PC-9 (cell line): ENCODE results near the gene CD164. TPM values are rescaled to one million over a fixed set of nuclear protein-coding genes. Genes with fewer than 3 reads are reported as not detected.

ENCODE experiments used
- BruUV-seq: library from RNA; stranded (reverse); fragments of 400-500 nt; replicated peaks from 2 replicates; lab custom pipeline; 2021; lab: Mats Ljungman, UMichigan
- CTCF ChIA-PET: fragments of 300-600 bp; sonication (Branson Sonifier 250); formaldehyde crosslinking; loops from one replicate; lab custom pipeline; 2022; ENCODE audit warnings: antibody characterized with exemption; lab: Charles Lee
- POLR2A ChIA-PET: fragments of 300-600 bp; sonication (Branson Sonifier 250); formaldehyde crosslinking; loops from one replicate; lab custom pipeline; 2022; ENCODE audit warnings: antibody characterized with exemption; ENCODE audit not compliant: unreplicated experiment; lab: Charles Lee
- DNase-seq, 2 experiments: peaks; one replicate each; pipeline versions ENCODE4 v3.0.0 to v3.0.0-alpha.2; 2015 to 2022; ENCODE audit warnings: mixed read lengths in 1 of 2
- H2AFZ ChIP-seq: fragments of 200-600 bp; sonication (generic); 2 replicates; pipeline ENCODE4 v1.8.1; 2017; ENCODE audit warnings: antibody characterized with exemption
- H3F3A ChIP-seq: fragments of 200-600 bp; sonication (generic); 2 replicates; pipeline ENCODE4 v1.8.1; 2017; ENCODE audit warnings: antibody characterized with exemption, mild to moderate bottlenecking, low read depth; ENCODE audit not compliant: insufficient read depth
- H3K27ac ChIP-seq: fragments of 200-600 bp; sonication (generic); 2 replicates; pipeline ENCODE4 v1.6.1; 2016; ENCODE audit warnings: mixed run types
- H3K27me3 ChIP-seq: fragments of 200-600 bp; sonication (generic); 2 replicates; pipeline ENCODE4 v1.6.1; 2016; ENCODE audit warnings: low read depth, mixed run types; ENCODE audit not compliant: insufficient read depth
- H3K36me3 ChIP-seq: fragments of 200-600 bp; sonication (generic); 2 replicates; pipeline ENCODE4 v1.6.1; 2016; ENCODE audit warnings: low read depth, mixed run types
- H3K4me1 ChIP-seq: fragments of 200-600 bp; sonication (generic); replicated peaks from 2 replicates; pipeline ENCODE4 v1.6.1; 2016; ENCODE audit warnings: mixed run types; ENCODE audit not compliant: insufficient read depth
- H3K4me2 ChIP-seq: fragments of 200-600 bp; sonication (generic); 2 replicates; pipeline ENCODE4 v1.6.1; 2017; ENCODE audit warnings: mixed run types
- H3K4me3 ChIP-seq: fragments of 200-600 bp; sonication (generic); 2 replicates; pipeline ENCODE4 v1.6.1; 2016; ENCODE audit warnings: mixed run types
- H3K79me2 ChIP-seq: fragments of 200-600 bp; sonication (generic); 2 replicates; pipeline ENCODE4 v1.6.1; 2017; ENCODE audit warnings: low read depth, mixed run types
- H3K9me2 ChIP-seq: fragments of 200-600 bp; sonication (generic); 2 replicates; pipeline ENCODE4 v1.8.1; 2017; ENCODE audit warnings: mild to moderate bottlenecking; ENCODE audit not compliant: insufficient read depth
- H3K9me3 ChIP-seq: fragments of 200-600 bp; sonication (generic); 2 replicates; pipeline ENCODE4 v1.8.1; 2016; ENCODE audit warnings: low read depth; ENCODE audit not compliant: insufficient read depth
- H4K20me1 ChIP-seq: fragments of 200-600 bp; sonication (generic); 2 replicates; pipeline ENCODE4 v1.8.1; 2017; ENCODE audit not compliant: insufficient read depth
- EZH2 ChIP-seq: fragments of 200-600 bp; sonication (generic); IDR thresholded peaks from 2 replicates; pipeline ENCODE4 v1.8.0; 2017; ENCODE audit warnings: antibody characterized with exemption, low read depth
- intact Hi-C: fragments of 100-400 bp; cut with micrococcal nuclease; formaldehyde crosslinking; loops from one replicate; pipeline ENCODE4 v1.10.0; 2022; ENCODE audit not compliant: unreplicated experiment
- total RNA-seq: library from RNA; stranded (reverse); gene quantifications from 2 replicates; pipeline ENCODE4 v1.2.3, GENCODE V29; 2021
- TF ChIP-seq, protein P1 (sequence below): fragments of 200-600 bp; sonication (generic); conservative IDR thresholded peaks from 2 replicates; pipeline ENCODE4 v1.6.1; 2017; ENCODE audit warnings: mixed run types, antibody characterized with exemption, mild to moderate bottlenecking, moderate library complexity

Gene CD164
- total RNA-seq, 1 experiment from 2014 or later, result 170 TPM

DNA sequence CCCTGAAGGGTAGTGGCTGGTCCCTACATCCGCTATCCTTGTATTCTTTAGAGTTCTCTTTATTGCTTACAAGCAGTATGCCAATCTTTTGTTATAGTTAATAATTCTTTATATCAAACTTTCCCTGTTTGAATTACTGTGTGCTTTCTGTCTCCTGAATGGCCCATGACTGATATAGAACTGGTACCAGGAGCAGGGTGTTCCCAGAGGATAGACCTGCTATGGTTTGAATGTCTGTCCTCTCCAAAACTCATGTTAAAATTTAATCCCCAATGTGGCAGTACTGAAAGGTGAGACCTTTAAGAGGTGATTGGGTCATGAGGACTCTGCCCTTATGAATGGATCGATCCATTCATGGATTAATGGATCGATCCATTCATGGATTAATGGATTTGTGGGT lies 26.0 kb downstream of the CD164 start:
- Histone ChIP-seq H3F3A (no peaks in the 10 kb centered on the region; the same call in 1 of the 2 replicates), H2AFZ (no peak overlapping the region), H3K4me2 (no peak overlapping the region), H3K4me1 (peaks cover 9% of the 10 kb centered on the region), H3K36me3 (peaks cover 17% of the 10 kb centered on the region), H3K9me3 (peaks cover 13% of the 10 kb centered on the region), H3K4me3 (no peak overlapping the region), H3K9me2 (no peaks in the 10 kb centered on the region), H4K20me1 (no peaks in the 10 kb centered on the region), H3K27me3 (no peaks in the 10 kb centered on the region), H3K27ac (no peak overlapping the region), H3K79me2 (no peaks in the 10 kb centered on the region)
- no peak for TF ChIP-seq EZH2
- TF ChIP-seq, protein P1, sequence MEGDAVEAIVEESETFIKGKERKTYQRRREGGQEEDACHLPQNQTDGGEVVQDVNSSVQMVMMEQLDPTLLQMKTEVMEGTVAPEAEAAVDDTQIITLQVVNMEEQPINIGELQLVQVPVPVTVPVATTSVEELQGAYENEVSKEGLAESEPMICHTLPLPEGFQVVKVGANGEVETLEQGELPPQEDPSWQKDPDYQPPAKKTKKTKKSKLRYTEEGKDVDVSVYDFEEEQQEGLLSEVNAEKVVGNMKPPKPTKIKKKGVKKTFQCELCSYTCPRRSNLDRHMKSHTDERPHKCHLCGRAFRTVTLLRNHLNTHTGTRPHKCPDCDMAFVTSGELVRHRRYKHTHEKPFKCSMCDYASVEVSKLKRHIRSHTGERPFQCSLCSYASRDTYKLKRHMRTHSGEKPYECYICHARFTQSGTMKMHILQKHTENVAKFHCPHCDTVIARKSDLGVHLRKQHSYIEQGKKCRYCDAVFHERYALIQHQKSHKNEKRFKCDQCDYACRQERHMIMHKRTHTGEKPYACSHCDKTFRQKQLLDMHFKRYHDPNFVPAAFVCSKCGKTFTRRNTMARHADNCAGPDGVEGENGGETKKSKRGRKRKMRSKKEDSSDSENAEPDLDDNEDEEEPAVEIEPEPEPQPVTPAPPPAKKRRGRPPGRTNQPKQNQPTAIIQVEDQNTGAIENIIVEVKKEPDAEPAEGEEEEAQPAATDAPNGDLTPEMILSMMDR, result no peak
- ChIA-PET POLR2A (no interaction called here), CTCF (no interaction called here)
- BruUV-seq, result no TSS peak
- intact Hi-C loops, result no loop called here
- DNase-seq, result no peak

DNA sequence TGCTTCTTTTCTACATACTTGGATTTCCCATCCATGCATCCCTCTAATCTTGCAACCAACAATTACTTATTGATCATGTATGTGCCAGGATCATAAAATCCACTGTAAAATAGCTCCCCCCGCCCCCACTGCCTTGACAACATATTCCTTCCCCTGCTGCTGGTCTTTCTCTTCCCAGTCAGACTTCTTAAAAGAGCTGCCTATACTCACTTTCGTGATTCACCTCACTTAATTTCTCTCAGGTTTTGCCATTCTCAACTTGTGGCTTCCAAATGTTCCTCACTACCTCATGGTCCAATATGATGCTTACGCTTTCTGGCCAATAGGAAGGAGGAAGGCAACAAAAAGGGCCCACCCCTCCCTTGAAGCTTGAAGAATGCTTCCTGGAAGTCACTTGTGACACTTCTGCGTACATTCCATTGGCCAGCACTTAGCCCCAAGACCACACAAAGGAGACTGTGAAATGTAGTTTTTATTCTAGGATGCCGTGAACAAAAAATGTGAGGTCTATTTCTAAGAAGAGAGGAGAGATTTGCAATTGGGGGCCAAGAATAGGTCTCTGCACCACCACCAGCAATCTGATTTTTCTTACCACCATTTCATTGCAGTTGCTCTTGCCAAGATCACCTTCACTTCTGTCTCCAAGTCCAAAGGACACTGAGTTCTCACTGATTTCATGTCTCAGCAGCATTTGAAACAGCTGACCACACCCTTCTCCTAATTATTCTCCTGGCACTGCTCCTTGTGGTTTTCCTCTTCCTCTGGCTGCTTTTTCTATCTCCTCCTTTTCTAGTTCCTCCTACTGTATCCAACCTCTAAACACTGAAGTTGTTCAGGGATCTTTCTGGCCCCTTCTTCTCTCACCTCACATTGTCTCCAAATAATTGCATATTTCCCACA lies 30.8 kb downstream of the CD164 start:
- intact Hi-C loops, result no loop called here
- Histone ChIP-seq H3K9me3 (peaks cover 4% of the 10 kb centered on the region), H3K4me2 (0 out of 2 replicates have a peak overlapping the region, but pooled peaks have one; percentile 4)

DNA sequence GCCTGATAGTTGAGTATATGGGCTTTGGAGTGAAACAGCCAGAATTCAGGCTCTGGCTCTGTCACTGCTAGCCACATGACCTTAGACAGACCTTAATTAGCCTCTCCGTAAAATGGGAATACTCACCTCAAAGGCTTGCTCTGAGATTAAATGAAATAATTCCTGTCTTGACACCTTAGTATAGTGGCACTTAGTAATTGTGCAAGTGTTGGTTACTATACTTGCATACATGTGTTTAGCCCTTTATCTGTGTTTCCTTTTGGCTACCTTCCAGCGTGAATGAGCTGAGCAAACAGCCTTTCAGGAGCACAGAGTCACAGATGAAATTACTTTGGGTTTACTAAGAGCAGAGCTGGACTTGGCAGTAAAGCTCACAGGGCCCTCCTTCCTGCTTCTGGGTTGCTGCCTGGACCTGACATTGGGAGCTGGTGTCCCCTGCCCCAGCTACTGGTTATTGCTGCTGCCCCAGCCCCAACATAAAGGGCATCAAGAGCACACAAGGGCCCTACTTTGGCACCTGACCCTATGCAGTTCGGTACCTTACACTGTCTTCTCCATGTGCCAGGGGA lies 32.8 kb downstream of the CD164 start:
- Histone ChIP-seq H2AFZ (no peak overlapping the region), H3K9me2 (no peaks in the 10 kb centered on the region), H3K4me3 (no peak overlapping the region), H3F3A (peaks cover 16% of the 10 kb centered on the region; the same call in 1 of the 2 replicates), H3K27me3 (no peaks in the 10 kb centered on the region), H3K4me2 (peak overlapping the region; percentile 18; the same call in 1 of the 2 replicates), H4K20me1 (no peaks in the 10 kb centered on the region), H3K79me2 (no peaks in the 10 kb centered on the region), H3K36me3 (no peaks in the 10 kb centered on the region), H3K9me3 (no peaks in the 10 kb centered on the region), H3K27ac (0 out of 2 replicates have a peak overlapping the region, but pooled peaks have one; percentile 15), H3K4me1 (peaks cover 36% of the 10 kb centered on the region)
- ChIA-PET POLR2A (no interaction called here), CTCF (interaction anchor here (0.6 kb wide), 1 partner anchor 26 kb away, joined by 4 read pairs; no protein-coding TSS in a partner anchor)
- BruUV-seq, result no TSS peak
- intact Hi-C loops, result no loop called here
- peak; percentile 21 to 91 for DNase-seq
- TF ChIP-seq, protein P1, result no peak
- no peak for TF ChIP-seq EZH2

More for the DNA sequence above, 30.8 kb downstream of the CD164 start:
- no TSS peak for BruUV-seq
- H3K4me3 ChIP-seq, result no peak overlapping the region
- CTCF ChIA-PET, result no interaction called here
- POLR2A ChIA-PET, result interaction anchor here (0.6 kb wide), 1 partner anchor 19 kb away, joined by 10 read pairs; no protein-coding TSS in a partner anchor
- peaks cover 25% of the 10 kb centered on the region for H3K4me1 ChIP-seq
- H4K20me1 ChIP-seq, result no peaks in the 10 kb centered on the region
- no peaks in the 10 kb centered on the region for H3K27me3 ChIP-seq
- H3K36me3 ChIP-seq, result 0 out of 2 replicates have a peak, but pooled peaks cover 7% of the 10 kb centered on the region
- no peaks in the 10 kb centered on the region for H3K9me2 ChIP-seq
- peaks cover 7% of the 10 kb centered on the region; the same call in 1 of the 2 replicates for H3F3A ChIP-seq
- no peaks in the 10 kb centered on the region for H3K79me2 ChIP-seq
- H2AFZ ChIP-seq, result no peak overlapping the region
- TF ChIP-seq, protein P1, result no peak
- TF ChIP-seq EZH2, result no peak
- no peak overlapping the region for H3K27ac ChIP-seq
- DNase-seq, result no peak
